Stimulated activated CD8-positive, alpha-beta memory T cell treated with anti-CD3 and anti-CD28 coated beads, Interleukin-12 subunit alpha, Interleukin-12 subunit beta, amount 100 ng/mL, for 1 hour (primary cell): Measurements from ENCODE around the gene EEF1AKMT1.
A peak's percentile ranks its signal among the peaks of the same experiment; 100 is the strongest.

Experiments used
- DNase-seq: peaks from one replicate; pipeline ENCODE4 v3.0.0-alpha.2; 2020; ENCODE audit warnings: low read depth

EEF1AKMT1 gene

GRCh38 chr13:20773194-20774080 lies at the start of gene EEF1AKMT1:
TSS of gene EEF1AKMT1 (minus strand) at chr13:20773961. CDS start at chr13:20757598, 16,363 bp downstream.
- peak; percentile 94 for DNase-seq

- DNase-seq = no peak
Measured at GRCh38 chr13:20823071-20823470, 49.3 kb upstream of the EEF1AKMT1 start.

GRCh38 chr13:20822406-20822805 lies 48.6 kb upstream of the EEF1AKMT1 start:
- no peak for DNase-seq

- DNase-seq = no peak
Measured at GRCh38 chr13:20819715-20820114, 46.0 kb upstream of the EEF1AKMT1 start.

GRCh38 chr13:20815464-20815863 lies 41.7 kb upstream of the EEF1AKMT1 start:
- DNase-seq = no peak

GRCh38 chr13:20814224-20814910 lies 40.6 kb upstream of the EEF1AKMT1 start:
- DNase-seq = no peak

GRCh38 chr13:20812890-20813289 lies 39.1 kb upstream of the EEF1AKMT1 start:
- no peak for DNase-seq

- DNase-seq = no peak
Measured at GRCh38 chr13:20810808-20811207, 37.0 kb upstream of the EEF1AKMT1 start.

- no peak for DNase-seq
Measured at GRCh38 chr13:20808874-20809273, 35.1 kb upstream of the EEF1AKMT1 start.

GRCh38 chr13:20803180-20803965 lies 29.6 kb upstream of the EEF1AKMT1 start:
- no peak for DNase-seq

- DNase-seq = no peak
Measured at GRCh38 chr13:20801707-20802106, 27.9 kb upstream of the EEF1AKMT1 start.

GRCh38 chr13:20799726-20800416 lies 26.1 kb upstream of the EEF1AKMT1 start:
- no peak for DNase-seq

- no peak for DNase-seq
Measured at GRCh38 chr13:20798027-20798426, 24.3 kb upstream of the EEF1AKMT1 start.

GRCh38 chr13:20796791-20797508 lies 23.2 kb upstream of the EEF1AKMT1 start:
- no peak for DNase-seq

- DNase-seq = no peak
Measured at GRCh38 chr13:20789665-20790064, 15.9 kb upstream of the EEF1AKMT1 start.

- no peak for DNase-seq
Measured at GRCh38 chr13:20788312-20788711, 14.6 kb upstream of the EEF1AKMT1 start.

GRCh38 chr13:20787180-20787579 lies 13.4 kb upstream of the EEF1AKMT1 start:
- DNase-seq = no peak

GRCh38 chr13:20782116-20782708 lies 8.5 kb upstream of the EEF1AKMT1 start:
- no peak for DNase-seq

- no peak for DNase-seq
Measured at GRCh38 chr13:20780317-20780716, 6.6 kb upstream of the EEF1AKMT1 start.

- DNase-seq = no peak
Measured at GRCh38 chr13:20779405-20779804, 5.6 kb upstream of the EEF1AKMT1 start.

- no peak for DNase-seq
Measured at GRCh38 chr13:20778311-20778710, 4.5 kb upstream of the EEF1AKMT1 start.
